SK-N-DZ (cell line): Measurements from ENCODE around the gene AP1B1.
A peak's percentile ranks its signal among the peaks of the same experiment; 100 is the strongest.
"Not testable (repeated sequence)": the region's sequence is repeated elsewhere in the genome, so short reads cannot be mapped to it uniquely, and the experiment has no call there.

Experiments used
- DNase-seq: peaks from one replicate; pipeline ENCODE4 v3.0.0-alpha.2; 2015; ENCODE audit warnings: low spot score

AP1B1 gene

GRCh38 chr22:29351042-29351441 lies 37.3 kb downstream of the AP1B1 start:
- no peak for DNase-seq

DNA sequence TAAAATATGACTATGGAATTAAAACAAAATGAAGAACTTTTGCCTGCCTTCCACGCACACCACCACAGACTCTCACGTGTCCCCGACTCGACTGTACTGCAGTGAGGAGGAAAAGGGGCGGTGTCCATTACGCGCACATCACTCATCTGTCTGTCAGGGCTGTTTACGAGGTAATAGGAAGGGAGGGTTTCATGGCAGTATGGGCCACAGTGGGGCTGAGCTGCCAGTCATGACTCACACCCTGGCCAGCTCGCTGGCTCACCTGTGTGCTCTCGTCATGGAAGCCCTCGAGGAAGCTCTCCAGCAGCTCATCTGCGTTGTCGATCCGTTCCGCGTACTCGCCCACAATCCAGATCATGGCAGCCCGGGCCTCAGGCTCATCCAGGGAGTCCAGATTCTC lies 39.4 kb downstream of the AP1B1 start:
- DNase-seq, result no peak

GRCh38 chr22:29348041-29348440 lies 40.3 kb downstream of the AP1B1 start:
- DNase-seq, result no peak

- no peak for DNase-seq
These were observed 41.7 kb downstream of the AP1B1 start for GRCh38 chr22:29346659-29347058.

DNA sequence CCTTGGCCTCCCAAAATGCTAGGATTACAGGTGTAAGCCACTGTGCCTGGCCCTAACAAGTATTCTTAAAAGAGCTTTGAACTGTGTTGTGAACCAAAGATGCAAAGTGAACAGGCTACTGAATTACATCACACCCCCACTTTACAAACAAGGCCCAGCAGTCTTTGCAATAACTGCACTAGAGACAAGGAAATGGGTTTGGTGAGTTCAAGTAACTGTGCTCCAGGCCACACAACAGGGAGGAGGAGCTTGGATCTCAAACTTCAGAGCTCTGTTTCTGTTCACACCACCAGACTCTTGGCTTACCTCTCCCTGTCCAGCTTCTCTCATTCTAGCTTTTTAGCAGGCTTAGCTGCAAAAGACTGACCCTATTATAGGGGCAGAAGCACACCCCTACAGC lies 42.4 kb downstream of the AP1B1 start:
- no peak for DNase-seq

GRCh38 chr22:29344889-29345288 lies 43.5 kb downstream of the AP1B1 start:
- DNase-seq, result not testable (repeated sequence)

DNA sequence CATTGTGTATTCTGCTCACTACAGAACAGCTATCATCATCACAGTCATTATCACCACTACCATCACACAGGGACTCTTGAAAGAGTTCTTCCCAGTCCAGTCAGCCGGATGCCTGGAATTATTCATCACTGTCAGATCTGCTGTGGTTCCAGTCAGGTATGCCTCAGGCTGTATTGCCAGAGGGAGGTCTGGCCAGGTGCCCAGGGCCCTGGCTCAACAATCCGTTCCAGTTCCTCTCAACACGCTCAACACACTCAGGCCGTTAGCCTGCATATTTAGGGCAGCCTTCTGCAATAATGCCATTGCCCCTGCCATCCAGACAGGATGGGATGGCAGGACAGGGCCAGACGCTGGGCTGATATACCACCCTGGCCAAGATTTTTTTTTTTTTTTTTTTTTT lies 44.2 kb downstream of the AP1B1 start:
- no peak for DNase-seq

DNA sequence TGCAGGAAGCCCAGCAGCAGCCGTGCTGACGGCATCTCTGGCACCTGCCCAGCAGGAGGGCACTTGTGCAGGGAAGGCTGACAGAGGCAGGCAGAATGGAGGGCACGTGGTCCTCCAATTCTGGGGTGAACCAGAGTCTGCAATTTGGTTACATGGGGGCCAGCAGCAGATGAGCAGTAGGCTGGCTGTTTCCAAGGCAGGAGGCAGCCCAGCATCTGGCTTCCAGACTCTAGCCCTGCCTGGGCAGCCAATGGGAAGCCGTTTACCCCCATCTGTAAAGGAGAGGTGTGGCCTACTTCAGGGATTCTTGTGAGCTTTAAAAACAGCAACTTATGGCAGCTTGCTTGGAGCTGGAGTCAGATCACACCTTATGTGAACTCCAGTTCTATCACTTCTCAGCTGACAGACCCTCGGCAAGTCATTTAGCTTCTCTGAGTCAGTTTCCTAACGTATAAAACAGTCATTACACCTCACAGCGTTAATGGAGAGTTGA lies 45.0 kb downstream of the AP1B1 start:
- peak; percentile 26 for DNase-seq

GRCh38 chr22:29342577-29343312 lies 45.6 kb downstream of the AP1B1 start:
- DNase-seq, result no peak

- DNase-seq, result no peak
These were observed 46.2 kb downstream of the AP1B1 start for GRCh38 chr22:29342177-29342576.

- DNase-seq, result no peak
These were observed 46.6 kb downstream of the AP1B1 start for GRCh38 chr22:29341849-29342127.

DNA sequence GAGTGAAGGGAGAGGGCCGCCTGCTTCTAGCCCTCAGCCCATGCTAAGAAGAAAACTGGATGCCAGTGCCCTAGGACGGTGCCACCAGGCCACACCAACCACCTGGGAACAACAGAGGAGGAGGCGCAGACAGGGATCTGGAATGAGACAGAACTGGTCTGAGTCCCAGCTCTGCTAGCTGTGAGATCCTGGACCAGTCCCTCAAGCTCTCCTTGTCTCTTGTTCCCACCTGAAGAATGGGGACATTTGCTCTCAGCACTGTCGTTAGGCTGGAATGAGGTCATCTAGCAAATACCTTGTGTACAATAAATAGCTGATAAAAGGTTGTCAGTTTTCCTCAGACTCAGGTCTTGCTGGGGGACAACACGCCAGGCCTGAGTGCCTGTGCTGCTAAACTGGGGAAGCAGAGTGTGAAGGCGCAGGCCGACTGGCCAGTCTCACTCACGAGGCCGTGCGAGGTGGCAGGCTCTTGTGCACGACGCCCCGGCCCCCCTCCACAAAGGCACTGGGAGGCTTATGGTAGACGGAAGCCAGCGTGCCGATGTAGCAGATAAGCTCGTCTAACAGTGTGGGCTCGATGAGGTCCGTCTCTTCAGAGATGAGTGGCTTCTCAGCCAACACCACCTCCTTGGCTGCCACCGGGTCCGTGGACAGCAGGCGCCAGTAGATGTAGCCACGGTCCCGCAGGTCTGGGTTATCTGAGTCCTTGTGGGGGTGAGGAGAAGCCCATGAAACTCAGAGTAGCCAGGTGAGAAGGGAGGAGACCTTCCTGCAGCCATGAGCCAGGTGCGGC lies 47.1 kb downstream of the AP1B1 start:
- no peak for DNase-seq

GRCh38 chr22:29340566-29340965 lies 47.8 kb downstream of the AP1B1 start:
- DNase-seq, result no peak

- no peak for DNase-seq
These were observed 48.8 kb downstream of the AP1B1 start for GRCh38 chr22:29339381-29340235.

DNA sequence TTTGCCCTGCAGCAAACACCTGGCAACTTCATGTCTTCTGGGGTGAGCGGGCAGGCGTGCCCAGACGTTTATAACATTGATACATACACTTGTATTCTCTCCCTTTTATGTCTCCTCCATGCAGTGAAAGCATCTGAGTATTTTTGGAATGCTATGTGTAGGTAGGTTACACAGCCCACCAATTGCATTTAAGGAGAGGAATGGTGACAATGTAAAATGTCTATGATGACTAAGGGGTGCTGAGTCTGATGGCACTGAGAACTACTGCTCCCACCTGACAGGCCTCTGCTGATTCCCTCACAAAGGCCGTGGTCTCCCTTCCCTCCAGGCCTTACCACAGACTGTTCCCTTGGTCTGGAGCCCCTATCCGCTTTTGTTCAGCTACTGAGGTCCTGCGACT lies 50.0 kb downstream of the AP1B1 start:
- DNase-seq, result no peak

DNA sequence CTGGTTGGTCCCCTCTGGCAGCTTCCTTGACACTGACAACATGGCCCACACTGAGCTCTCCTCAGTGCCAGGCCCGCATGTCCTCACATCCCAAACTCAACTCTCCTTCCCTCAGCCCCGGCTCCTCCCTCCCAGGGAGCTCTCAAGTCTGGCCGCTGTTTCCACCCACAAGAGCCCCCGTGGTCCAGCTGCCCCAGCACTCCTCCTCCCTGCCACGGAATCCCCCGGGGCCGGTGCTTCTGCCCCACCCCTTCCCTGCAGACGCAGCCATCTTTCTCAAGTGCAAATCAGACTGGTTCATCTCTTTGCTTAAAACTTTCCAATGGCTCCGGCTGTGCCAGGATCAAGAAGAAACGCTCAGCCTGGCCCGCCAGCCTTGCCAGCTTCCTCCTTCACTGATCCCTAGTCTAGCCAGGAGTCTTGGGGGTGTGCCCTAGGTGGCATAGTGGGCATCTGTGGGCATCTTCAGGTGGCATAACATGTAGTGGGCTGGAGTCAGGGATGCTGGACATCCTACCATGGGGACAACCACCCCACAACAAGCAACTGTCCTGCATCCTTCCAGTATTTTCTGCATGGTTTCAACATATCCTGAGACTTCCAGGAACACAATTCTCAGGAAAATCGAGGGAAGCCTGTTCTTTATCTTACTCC lies 50.6 kb downstream of the AP1B1 start:
- DNase-seq, result no peak

DNA sequence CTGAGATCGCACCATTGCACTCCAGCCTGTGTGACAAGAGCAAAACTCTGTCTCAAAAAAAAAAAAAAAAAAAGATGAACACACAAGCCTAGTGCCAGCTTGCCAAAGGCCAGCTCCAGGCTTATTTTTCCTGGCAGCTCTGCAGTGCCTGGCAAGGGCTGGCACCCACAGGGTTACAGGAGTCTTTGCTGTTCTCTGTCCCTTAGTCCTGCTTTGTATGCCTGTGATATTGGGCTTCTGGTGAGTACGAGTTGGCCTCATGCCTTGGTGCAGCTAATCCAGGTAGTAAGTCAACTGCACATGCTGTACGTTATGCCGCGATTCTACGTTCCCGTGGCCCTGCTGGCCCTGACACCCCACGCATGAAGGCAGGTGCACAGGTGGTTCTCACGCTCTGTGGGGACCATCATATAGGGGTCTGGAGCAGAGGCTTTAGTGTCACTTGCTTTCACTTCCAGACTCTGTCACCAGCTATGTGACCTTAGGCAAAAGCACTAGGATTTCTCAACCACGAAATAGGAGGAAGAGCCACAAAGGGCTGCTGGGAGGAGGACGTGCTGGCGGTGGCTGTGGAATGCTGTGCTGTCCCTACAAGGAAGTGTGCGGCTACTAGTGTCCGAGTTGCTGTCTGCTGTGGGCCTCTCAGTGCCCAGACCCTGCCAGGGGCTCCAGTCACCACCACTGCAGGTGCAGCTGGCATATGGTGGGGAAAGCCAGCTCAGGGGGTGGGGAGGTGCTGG lies 51.4 kb downstream of the AP1B1 start:
- no peak for DNase-seq

GRCh38 chr22:29335656-29336055 lies 52.7 kb downstream of the AP1B1 start:
- no peak for DNase-seq

DNA sequence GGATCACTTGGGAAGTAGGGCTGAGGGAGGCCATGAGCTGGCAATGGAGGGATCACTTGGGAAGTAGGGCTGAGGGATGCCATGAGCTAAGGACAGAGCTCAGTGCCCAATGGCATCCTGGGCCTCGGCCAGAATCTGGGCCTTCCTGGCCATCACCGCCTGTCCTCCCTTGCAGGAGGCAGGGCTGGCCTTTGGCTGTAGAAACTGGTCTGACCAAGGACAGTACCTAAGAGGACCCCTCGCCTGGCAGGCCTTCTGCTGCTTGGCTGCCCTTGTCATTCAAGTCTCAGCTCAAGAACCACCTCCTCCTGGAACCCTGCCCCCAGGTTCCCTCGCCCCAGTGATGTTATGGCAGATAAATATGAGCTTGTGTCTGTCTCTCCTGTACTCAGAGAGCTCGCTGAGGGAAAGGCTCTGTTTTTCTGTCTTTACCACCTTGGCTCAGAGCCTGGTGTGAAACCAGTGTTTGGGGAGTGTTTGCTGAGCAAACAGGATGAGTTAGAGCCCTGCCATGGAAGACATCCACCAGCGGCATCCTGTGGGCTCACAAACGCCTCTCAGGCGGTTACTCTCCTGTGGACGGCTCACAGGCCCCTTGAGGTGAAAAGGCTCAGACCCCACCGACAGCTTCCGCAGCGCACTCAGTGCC lies 53.5 kb downstream of the AP1B1 start:
- DNase-seq, result no peak

DNA sequence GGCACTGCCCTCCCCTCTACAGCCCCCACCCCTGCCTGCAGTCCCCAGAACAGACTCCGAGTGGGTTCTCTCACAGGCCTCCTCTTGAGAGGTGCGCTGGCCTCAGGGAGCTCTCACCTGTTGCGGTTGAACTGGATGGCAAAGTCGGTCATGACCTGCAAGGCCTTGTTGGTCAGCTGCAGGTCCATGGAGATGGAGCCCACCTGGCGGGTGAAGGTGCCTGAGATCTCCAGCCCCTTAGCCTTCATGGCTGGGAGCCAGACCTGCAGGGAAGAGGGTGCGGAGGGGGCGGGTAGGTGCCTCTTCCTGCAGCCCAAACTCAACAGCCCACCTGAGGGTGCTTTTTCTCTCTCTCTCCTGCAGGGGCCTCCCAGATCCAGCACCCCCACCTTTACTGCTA lies 54.2 kb downstream of the AP1B1 start:
- DNase-seq, result no peak
